Measurements from ENCODE around the gene RIC3.
"Not testable (repeated sequence)": the region's sequence is repeated elsewhere in the genome, so short reads cannot be mapped to it uniquely, and the experiment has no call there.

Gene RIC3

GRCh38 chr11:8186429-8186828 lies 17.6 kb upstream of the RIC3 start:
- no peak for DNase-seq

DNA sequence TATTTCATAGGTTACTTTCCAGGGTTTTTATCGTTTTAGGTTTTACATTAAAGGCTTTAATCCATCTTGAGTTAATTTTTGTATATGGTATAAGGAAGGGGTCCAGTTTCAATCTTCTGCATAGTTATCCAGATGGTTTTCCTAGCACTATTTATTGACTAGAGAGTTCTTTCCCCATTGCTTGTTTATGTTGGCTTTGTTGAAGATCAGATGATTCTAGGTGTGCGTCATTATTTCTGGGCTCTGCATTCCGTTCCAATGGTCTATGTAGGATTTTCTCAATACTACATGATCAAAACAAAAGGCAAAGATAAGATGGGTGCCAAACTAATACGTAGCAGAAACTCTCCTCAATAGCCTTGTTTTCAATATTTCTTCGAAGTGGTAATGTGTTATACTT lies 14.3 kb upstream of the RIC3 start:
- no peak for DNase-seq

- no peak for DNase-seq
These were observed 11.6 kb upstream of the RIC3 start for GRCh38 chr11:8180469-8180868.

DNA sequence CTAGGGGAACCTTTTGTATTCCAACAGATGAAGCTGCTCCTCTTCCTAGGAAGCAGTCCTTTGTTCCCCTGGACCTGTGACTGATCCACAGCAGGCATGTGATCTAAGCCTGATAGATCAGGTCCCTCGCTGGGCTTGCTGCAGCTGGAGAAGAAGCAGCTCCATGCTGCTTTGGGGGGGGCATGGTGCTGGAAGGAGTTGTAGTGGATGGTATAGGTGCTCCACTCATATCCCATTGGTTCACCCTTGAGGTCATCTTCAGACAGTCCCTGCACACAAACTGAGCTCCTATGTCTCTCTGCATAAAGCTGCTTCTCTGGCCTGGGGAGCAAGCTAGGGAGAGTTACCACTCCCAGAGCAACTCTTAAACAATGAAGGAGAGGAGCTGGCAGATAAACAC lies 9.5 kb upstream of the RIC3 start:
- no peak for DNase-seq

- DNase-seq, result no peak
These were observed 8.3 kb upstream of the RIC3 start for GRCh38 chr11:8177136-8177535.

- no peak for DNase-seq
These were observed 1.0 kb downstream of the RIC3 start for GRCh38 chr11:8167796-8168195.

GRCh38 chr11:8164746-8165145 lies 4.1 kb downstream of the RIC3 start:
- no peak for DNase-seq

DNA sequence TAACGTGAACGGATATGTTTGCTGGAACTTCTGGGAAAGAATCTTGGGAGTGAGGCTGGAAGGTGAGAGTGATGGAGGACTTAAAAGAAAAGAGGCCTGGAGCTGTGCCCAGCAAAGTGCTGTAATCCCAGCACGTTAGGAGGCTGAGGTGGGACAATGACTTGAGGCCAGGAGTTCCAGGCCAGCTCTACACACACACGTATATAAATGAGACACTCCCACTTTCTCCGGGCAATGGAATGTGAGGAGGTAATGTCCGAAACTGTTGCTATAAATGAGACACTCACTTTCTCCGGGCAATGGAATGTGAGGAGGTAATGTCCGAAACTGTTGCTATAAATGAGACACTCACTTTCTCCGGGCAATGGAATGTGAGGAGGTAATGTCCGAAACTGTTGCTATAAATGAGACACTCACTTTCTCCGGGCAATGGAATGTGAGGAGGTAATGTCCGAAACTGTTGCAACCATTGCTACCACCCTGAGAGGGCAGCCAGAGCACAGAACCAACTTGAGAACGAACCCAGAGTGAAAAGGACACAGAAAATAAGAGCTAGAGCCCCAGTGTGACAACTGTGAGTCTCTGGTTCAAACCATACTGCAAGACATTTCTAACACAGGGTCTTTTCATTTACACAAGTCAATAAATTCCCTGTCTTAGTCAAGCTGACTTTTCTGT lies 7.1 kb downstream of the RIC3 start:
- DNase-seq, result not testable (repeated sequence)

DNA sequence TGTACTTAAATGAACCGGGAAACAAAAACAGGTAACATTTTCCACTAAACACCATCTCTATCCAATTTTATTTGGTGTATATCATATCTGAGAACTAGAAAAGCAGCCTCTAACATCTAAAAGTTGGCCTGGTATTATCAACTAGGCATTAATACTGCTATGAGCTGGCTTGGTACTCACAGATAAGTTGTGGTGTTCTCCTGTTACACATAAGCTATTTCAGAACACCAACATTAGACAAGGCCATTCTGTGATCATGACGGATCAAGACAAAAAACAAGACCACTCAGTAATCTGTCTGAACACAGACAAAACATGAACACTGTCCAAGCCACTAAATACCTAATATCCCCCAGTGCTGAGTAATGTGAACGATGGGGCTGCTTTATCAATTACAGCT lies 11.9 kb downstream of the RIC3 start:
- DNase-seq, result no peak

- DNase-seq, result no peak
These were observed 19.1 kb downstream of the RIC3 start for GRCh38 chr11:8149726-8150125.

DNA sequence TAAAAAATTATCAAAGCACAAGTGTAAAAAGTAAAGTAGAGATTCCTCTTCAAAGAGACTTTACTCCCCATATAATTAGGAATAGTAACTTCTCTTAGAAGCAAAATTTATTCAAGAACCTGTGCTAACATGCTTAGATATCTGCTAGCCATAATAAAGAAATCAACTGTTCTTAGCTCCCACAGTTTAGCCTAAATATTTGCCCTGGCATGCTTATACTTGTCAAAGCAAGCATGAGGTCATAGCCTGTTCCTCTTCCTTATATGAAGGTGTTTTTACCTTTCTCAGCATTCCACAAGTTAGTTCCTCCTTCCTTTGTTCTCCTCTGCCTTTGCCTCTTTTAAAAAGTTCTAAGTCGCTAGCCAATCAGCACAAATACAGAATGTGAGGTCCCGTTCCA lies 30.3 kb downstream of the RIC3 start:
- DNase-seq, result no peak

DNA sequence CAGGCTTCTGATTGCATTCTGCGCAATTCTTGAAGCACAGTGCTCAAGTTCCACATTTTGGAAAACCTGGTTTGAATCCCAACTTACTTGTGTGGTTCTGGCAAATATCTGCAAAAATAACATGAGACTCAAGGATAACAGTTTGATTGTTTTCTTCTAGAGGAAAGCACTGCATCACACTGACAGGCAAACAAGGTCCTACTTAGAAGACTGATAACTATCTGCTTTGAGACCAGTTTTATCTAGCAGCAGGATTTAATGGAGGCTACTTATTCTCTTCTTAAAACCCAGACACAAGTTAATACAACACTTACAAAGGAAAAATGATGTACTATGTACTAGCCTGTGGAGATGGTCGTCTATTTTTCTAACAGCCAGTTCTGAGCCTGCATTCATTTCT lies 41.4 kb downstream of the RIC3 start:
- DNase-seq, result no peak

DNA sequence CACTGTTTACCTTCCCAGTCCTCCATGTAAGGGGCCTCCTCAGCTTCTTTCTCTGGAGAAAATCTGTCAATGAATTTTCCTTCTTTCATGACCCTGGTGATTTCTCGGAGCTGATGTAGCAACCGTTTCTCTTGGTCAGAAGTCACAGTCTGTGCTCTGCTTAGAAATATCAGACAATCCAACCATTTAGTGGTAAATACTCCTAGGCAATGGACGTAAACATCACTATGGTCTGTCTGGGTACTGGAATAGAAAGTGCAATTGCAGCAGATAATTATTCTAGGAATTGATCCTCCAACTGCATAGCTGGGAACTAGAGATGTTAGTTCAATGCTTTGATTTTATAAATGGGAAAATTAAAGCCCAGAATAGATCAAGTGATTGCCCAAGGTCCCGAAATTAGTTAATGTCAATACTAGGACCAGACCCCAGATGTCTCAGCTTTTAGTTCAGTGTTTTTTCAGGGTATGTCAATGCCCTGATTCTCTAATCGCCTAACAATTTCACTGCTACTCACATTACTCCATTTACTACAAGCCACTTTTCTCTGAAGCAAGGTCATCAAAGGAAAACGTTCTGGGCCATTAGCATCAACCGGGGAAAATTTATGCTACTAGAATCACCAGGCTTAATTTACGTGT lies 42.1 kb downstream of the RIC3 start:
- no peak for DNase-seq

DNA sequence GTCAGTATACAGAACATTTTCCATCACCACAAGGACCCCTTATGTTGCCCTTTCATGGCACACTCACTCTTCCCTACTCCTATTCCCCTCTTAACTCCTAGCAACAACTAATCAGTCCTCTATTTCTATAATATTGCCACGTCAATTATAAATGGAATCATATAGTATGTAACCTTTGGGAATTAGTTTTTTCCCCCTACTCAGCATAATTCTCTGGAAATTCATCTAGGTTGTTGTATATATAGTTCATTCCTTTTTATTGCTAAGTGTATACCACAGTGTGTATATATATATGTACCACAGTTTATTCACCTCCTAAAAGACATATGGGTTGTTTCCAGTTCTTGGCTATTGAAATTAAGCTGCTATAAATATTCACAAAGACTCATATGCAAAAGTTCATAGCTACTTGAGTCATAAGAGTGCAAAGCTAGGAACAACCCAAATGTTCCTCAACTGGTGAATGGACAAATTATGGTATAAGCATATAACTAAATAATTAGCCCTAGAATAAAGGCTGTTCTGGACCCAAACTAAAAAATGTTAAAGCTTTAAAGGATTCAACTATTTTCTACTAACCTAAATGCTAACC lies 46.6 kb downstream of the RIC3 start:
- DNase-seq, result no peak

GRCh38 chr11:8111636-8112035 lies 57.2 kb downstream of the RIC3 start:
- no peak for DNase-seq

DNA sequence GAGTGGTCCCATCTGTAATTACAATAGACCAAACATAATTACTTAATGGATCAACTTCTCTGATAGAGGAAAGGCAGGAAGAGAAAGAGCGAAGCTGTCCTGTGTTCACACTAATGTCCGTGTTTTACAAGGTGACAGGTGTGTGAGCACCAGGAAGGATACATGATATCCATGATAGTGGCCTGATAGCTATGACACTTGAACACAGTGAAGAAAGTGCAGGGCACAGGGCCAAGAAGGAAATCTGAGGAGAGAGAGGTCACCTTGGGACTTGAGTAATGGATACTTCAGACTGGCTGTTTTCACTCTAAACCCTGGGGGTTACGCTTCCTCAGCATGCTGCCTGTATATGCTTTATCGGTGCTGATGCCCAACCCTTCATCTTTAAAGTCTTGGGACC lies 58.4 kb downstream of the RIC3 start:
- no peak for DNase-seq

DNA sequence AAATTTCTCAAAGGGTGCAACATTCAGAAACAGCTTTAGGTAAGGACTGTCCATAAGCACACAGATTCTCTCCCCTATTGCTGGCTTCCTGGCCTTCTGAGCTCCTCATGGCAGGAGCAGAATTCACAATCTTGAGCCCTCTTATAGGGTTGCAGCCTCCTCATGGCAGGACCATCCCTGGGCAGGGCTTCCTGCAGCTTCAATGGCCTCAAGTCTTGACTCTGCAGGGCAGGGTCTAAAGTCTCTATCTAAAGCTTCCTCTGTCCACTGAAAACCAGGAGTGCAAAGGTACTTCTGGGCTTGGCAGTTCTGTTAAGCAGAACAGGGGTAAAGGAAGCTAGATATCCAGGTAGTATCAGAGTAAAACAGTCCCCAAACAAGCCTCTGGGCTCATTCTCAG lies 59.1 kb downstream of the RIC3 start:
- DNase-seq, result no peak

- DNase-seq, result no peak
These were observed 60.4 kb downstream of the RIC3 start for GRCh38 chr11:8108421-8108820.

GRCh38 chr11:8107642-8108041 lies 61.2 kb downstream of the RIC3 start:
- no peak for DNase-seq

- no peak for DNase-seq
These were observed 62.1 kb downstream of the RIC3 start for GRCh38 chr11:8106679-8107078.

- no peak for DNase-seq
These were observed 63.2 kb downstream of the RIC3 start for GRCh38 chr11:8105666-8106065.

DNA sequence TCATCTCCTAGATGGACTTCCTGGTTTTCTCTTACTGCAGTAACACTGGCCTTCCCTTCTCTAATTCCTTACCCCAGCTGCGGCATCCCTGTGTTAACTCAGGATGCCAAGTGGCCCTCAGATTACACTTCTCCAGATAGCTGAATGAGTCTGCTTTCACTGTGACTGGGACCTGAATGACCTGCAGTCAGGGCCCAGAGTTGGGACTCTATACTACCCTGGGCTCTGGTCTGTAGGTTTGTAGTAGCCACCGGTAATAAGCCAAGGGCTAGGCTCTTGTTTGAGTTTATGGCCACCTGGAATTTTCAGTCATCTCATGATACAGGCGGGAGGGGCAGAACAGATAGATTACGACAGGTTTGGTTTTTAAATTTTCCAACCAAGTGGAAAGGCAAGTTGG lies 63.7 kb downstream of the RIC3 start:
- no peak for DNase-seq

DNA sequence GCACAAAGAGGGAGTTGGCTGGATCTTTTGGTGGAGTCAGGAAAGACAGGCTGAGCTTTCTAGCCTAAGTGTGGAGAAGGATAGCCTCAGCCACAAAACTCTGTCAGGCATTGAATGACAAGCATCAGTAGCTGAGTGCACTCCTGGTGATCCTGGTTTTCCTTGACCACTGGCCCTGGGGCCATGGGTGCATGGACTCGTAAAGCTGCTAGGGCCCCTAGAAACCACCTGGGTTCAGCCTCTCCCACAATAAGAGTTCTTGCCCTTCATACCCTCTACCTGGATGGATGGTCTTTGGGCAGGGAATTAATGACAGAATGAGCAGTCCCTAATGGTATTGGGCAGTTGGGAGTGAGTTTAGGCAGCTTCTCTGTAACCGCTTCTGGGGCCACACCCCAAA lies 64.9 kb downstream of the RIC3 start:
- no peak for DNase-seq

DNA sequence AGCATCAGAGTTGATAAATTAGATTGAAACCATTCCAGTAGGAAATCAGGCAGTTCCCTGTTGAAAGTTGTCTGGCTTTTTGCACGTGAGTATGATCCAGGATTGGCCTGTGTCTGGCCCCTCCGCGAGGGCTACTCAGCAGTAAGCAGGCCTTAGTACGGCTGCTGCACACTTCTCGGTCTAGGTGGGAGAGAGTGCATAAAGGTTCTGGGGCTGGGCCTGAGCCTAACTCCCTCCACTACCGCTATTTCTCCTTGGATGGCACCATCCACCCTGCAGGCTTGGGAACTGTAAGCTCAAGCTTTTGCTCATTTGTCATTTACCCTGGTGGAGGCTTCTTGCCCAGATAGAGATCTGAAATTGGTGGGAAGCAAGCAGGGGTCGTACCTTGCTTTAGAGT lies 65.9 kb downstream of the RIC3 start:
- DNase-seq, result no peak

Data from right hindlimb (tissue), 1 donor.